ENCODE results near the gene MAGI2. TPM values are rescaled to one million over a fixed set of nuclear protein-coding genes. Genes with fewer than 3 reads are reported as not detected.

Gene MAGI2
- total and polyA plus RNA-seq, 2 donors (not counting 3 experiments of a cell fraction or from before 2014, with no cell fraction given), result 0.28 to 6.0 TPM

- H3K9ac ChIP-seq (replicated peaks; ENCODE audit: extremely low read depth, insufficient read depth, low read length), result no peak overlapping the region
- CTCF ChIA-PET, result interaction anchor here (1.4 kb wide), 1 partner anchor 848 kb away, joined by 3 read pairs; no protein-coding TSS in a partner anchor
- no peak overlapping the region for H3K4me3 ChIP-seq (replicated peaks in 1 of 3; ENCODE audit: insufficient read depth in 1 of 3, low read depth in 1 of 3, low read length in 3 of 3)
- TF ChIP-seq GATA2 (IDR thresholded peaks at IDR 0.05; ENCODE audit: insufficient read depth, insufficient read length, low read depth, low read length) (no peak), JUN (IDR thresholded peaks at IDR 0.05; ENCODE audit: borderline replicate concordance, insufficient read depth, insufficient read length, low read depth) (no peak), EZH2 (IDR thresholded peaks at IDR 0.05; ENCODE audit: borderline replicate concordance, low read depth, low read length, severe bottlenecking) (no peak), CTCF (IDR thresholded peaks at IDR 0.05; ENCODE audit: extremely low read depth in 1 of 2, insufficient read depth in 1 of 2, low read depth in 1 of 2, low read length in 2 of 2) (no peak), FOS (IDR thresholded peaks at IDR 0.05; ENCODE audit: borderline replicate concordance, insufficient read depth, low read length) (no peak), POLR2AphosphoS5 (IDR thresholded peaks at IDR 0.05; ENCODE audit: insufficient read depth, low read depth, low read length) (no peak), MYC (IDR thresholded peaks at IDR 0.05; ENCODE audit: low read depth, low read length) (no peak), MAX (IDR thresholded peaks at IDR 0.05; ENCODE audit: insufficient read depth, insufficient read length) (no peak), POLR2A (IDR thresholded peaks at IDR 0.05; ENCODE audit: low read depth, low read length) (no peak)
- no peak overlapping the region for H2AFZ ChIP-seq (ENCODE audit: low read depth, low read length)
- no peaks in the 10 kb centered on the region for H3K9me3 ChIP-seq (replicated peaks; ENCODE audit: control insufficient read depth, insufficient read depth, low read length)
- H4K20me1 ChIP-seq (replicated peaks; ENCODE audit: control insufficient read depth, extremely low read depth, insufficient read depth, low read length), result no peaks in the 10 kb centered on the region
- H3K36me3 ChIP-seq (ENCODE audit: control insufficient read depth in 2 of 2, extremely low read depth in 1 of 2, insufficient read depth in 2 of 2, low read length in 2 of 2), result no peaks in the 10 kb centered on the region
- H3K79me2 ChIP-seq (ENCODE audit: control insufficient read depth, insufficient read depth, low read length), result no peaks in the 10 kb centered on the region
- DNase-seq (ENCODE audit: low read depth, low spot score), result no peak
- intact Hi-C loops (cut with micrococcal nuclease) (no loop called here), dilution Hi-C loops (cut with MboI; ENCODE audit: extremely low pct_ligation_motif_present, low sequenced_read_pairs) (no loop called here)
- POLR2A ChIA-PET, result no interaction called here
- no peaks in the 10 kb centered on the region for H3K4me1 ChIP-seq (ENCODE audit: control insufficient read depth, extremely low read depth, insufficient read depth, low read length)
- FAIRE-seq, result no peak
- no peaks in the 10 kb centered on the region for H3K27me3 ChIP-seq (ENCODE audit: control insufficient read depth in 2 of 2, insufficient read depth in 2 of 2, low read length in 2 of 2)
- no TSS peak for BruUV-seq (replicated peaks)
- H3K9me1 ChIP-seq (replicated peaks; ENCODE audit: control insufficient read depth, extremely low read depth, insufficient read depth, low read length), result no peaks in the 10 kb centered on the region
- no peak overlapping the region for H3K4me2 ChIP-seq (ENCODE audit: insufficient read depth, low read length)
- H3K27ac ChIP-seq (ENCODE audit: insufficient read depth, low read depth, low read length), result no peak overlapping the region
These were observed 254.2 kb downstream of the MAGI2 start for GRCh38 chr7:79199266-79199665.
